ENCODE measurements around the gene ERMAP. TPM values are rescaled to one million over a fixed set of nuclear protein-coding genes. Genes with fewer than 3 reads are reported as not detected.

The ERMAP gene
- total RNA-seq, 3 donors from 2014 or later, result 11.1 to 22.1 (median 14.9) TPM

GRCh38 chr1:42817976-42818375 lies 1.1 kb downstream of the ERMAP start:
- Histone ChIP-seq H3K27me3 (no peaks in the 10 kb centered on the region), H3K4me1 (peaks cover 0 to 7% of the 10 kb centered on the region in 2 donors), H3K36me3 (no peaks in the 10 kb centered on the region), H3K9me3 (no peaks in the 10 kb centered on the region), H3K27ac (no peak overlapping the region), H3K4me3 (peak overlapping the region in 1 of 3 donors; percentile 68)
- no peak for DNase-seq (ENCODE audit: low spot score in 2 of 2)
- TF ChIP-seq POLR2AphosphoS5 (IDR thresholded peaks at IDR 0.05), result no peak
- no peak for TF ChIP-seq POLR2A (IDR thresholded peaks at IDR 0.05)
- TF ChIP-seq CTCF (IDR thresholded peaks at IDR 0.05), result no peak
- intact Hi-C loops (cut with DNase I; ENCODE audit: low total_unique reads), result no loop called here

GRCh38 chr1:42820813-42821212 lies 3.9 kb downstream of the ERMAP start:
- no peak overlapping the region for H3K4me3 ChIP-seq
- TF ChIP-seq POLR2AphosphoS5 (IDR thresholded peaks at IDR 0.05) (no peak), POLR2A (IDR thresholded peaks at IDR 0.05) (no peak), CTCF (IDR thresholded peaks at IDR 0.05) (no peak)
- peaks cover 0 to 6% of the 10 kb centered on the region in 2 donors for H3K4me1 ChIP-seq
- no peak for DNase-seq (ENCODE audit: low spot score in 2 of 2)
- H3K36me3 ChIP-seq, result no peaks in the 10 kb centered on the region
- intact Hi-C loops (cut with DNase I; ENCODE audit: low total_unique reads), result no loop called here
- H3K27ac ChIP-seq, result no peak overlapping the region
- H3K9me3 ChIP-seq, result no peaks in the 10 kb centered on the region
- no peaks in the 10 kb centered on the region for H3K27me3 ChIP-seq

GRCh38 chr1:42821690-42822089 lies 4.8 kb downstream of the ERMAP start:
- H3K4me1 ChIP-seq, result no peaks in the 10 kb centered on the region
- no peak for DNase-seq (ENCODE audit: low spot score in 2 of 2)
- H3K9me3 ChIP-seq, result no peaks in the 10 kb centered on the region

GRCh38 chr1:42822800-42823392 lies 6.0 kb downstream of the ERMAP start:
- no peak for TF ChIP-seq CTCF (IDR thresholded peaks at IDR 0.05)
- Histone ChIP-seq H3K4me3 (no peak overlapping the region), H3K4me1 (no peaks in the 10 kb centered on the region), H3K27ac (no peak overlapping the region), H3K36me3 (no peaks in the 10 kb centered on the region), H3K27me3 (no peaks in the 10 kb centered on the region), H3K9me3 (no peaks in the 10 kb centered on the region)
- DNase-seq (ENCODE audit: low spot score in 2 of 2), result no peak
- intact Hi-C loops (cut with DNase I; ENCODE audit: low total_unique reads), result no loop called here

More at GRCh38 chr1:42821690-42822089, 4.8 kb downstream of the ERMAP start:
- H3K4me3 ChIP-seq, result no peak overlapping the region
- intact Hi-C loops (cut with DNase I; ENCODE audit: low total_unique reads), result no loop called here
- H3K27me3 ChIP-seq, result no peaks in the 10 kb centered on the region
- no peak overlapping the region for H3K27ac ChIP-seq
- no peak for TF ChIP-seq POLR2A (IDR thresholded peaks at IDR 0.05)
- TF ChIP-seq POLR2AphosphoS5 (IDR thresholded peaks at IDR 0.05), result no peak
- TF ChIP-seq CTCF (IDR thresholded peaks at IDR 0.05), result no peak
- no peaks in the 10 kb centered on the region for H3K36me3 ChIP-seq

GRCh38 chr1:42824481-42825035 lies 7.6 kb downstream of the ERMAP start:
- H3K27ac ChIP-seq, result no peak overlapping the region
- intact Hi-C loops (cut with DNase I; ENCODE audit: low total_unique reads), result no loop called here
- no peaks in the 10 kb centered on the region for H3K27me3 ChIP-seq
- no peaks in the 10 kb centered on the region for H3K4me1 ChIP-seq
- no peak for TF ChIP-seq POLR2AphosphoS5 (IDR thresholded peaks at IDR 0.05)
- TF ChIP-seq POLR2A (IDR thresholded peaks at IDR 0.05), result no peak
- TF ChIP-seq CTCF (IDR thresholded peaks at IDR 0.05), result no peak
- H3K4me3 ChIP-seq, result no peak overlapping the region
- no peaks in the 10 kb centered on the region for H3K9me3 ChIP-seq
- H3K36me3 ChIP-seq, result no peaks in the 10 kb centered on the region
- DNase-seq (ENCODE audit: low spot score in 2 of 2), result no peak
